Measurements from ENCODE around the gene MAP3K21.

Gene MAP3K21

DNA sequence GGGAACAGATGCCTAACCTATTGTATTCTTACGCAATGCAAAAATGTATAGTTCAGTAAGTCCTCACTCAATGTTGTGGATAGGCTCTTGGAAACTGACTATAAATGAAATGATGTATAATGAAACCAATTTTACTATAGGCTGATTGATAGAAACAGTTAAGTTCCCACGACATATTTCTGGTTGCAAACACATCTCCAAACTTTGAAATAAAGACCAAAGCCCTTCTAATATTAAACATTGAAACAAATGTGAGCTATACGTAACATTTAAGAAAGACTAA lies 29.1 kb downstream of the MAP3K21 start:
- no peak overlapping the region for H3K27ac ChIP-seq

DNA sequence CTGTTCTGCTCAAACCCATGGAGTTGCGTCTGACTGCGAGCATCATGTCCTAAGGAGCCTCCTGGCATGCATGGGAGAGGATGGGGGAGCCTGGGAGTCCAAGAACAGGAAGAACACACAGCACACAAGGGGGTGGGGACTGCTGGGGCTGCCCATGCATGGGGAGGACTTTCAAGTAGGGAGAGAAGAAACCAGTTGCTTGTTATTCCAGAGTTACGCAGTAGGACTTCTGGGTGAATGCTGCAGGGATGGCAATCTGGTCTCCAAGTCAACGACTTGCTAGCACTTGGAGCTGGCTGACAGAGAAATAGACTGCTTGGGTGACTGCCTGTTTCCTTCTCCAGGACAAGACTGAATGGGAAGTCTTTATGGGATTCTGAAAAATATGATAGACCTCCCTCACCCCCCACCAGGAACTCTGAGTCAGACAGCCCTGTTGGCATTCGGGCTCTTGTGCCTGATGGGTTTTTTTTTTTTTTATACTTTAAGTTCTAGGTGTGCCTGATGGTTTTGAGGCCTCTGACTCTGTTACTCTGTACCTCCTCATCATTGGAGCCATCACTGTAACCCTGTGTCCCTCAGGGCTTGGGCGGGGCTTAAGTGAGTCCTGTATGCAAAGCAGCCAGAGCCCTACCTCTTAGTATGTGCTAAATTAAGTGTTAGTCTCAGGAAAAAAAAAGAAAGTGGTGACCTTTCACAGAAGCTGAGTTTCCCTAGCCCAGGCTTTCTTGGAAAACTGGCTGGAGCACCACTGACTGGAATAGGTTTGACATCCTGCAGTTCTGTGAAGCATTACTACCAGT lies 30.3 kb downstream of the MAP3K21 start:
- no peak overlapping the region for H3K27ac ChIP-seq
- no peak for DNase-seq (ENCODE audit: low read depth, low spot score)

More for the DNA sequence above, 29.1 kb downstream of the MAP3K21 start:
- no peak for DNase-seq (ENCODE audit: low read depth, low spot score)

DNA sequence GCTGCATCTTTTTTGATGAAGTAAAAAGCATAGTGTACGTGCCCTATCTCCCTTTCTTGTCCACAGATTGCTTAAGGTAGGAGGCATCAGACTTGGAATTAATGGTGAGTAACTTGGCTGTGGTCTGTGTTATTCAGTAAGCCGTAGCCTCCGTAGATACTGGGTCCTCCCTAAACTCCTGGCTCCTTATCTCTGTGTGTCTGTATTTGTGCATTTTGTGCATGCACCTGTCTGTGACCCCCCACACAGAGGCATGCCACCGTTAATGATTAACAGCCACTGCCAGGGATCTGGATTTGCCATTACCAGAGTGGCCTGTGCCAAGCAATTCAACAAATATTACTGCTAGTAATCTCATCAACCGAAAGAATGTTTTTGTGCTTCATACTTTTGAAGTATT lies 31.9 kb downstream of the MAP3K21 start:
- H3K27ac ChIP-seq: no peak overlapping the region
- DNase-seq (ENCODE audit: low read depth, low spot score): no peak

DNA sequence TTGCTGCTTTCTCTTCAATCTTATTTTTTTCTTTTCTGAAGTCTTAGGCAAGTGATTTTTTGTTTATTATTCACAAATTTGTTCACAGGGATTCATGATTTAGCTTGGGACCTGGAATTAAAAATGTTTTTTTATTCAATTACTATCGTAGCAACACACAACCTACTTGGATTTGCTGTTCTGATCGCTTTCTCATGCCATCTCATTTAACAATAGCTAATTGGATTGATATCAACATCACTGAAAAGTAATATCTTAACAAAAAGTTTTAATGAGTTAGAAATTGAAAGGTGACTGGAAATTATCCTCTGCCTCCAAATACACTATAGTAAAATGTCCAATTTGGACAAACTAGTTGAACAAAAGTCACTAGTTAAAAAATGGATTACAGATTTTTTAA lies 32.4 kb downstream of the MAP3K21 start:
- no peak for DNase-seq (ENCODE audit: low read depth, low spot score)
- no peak overlapping the region for H3K27ac ChIP-seq

DNA sequence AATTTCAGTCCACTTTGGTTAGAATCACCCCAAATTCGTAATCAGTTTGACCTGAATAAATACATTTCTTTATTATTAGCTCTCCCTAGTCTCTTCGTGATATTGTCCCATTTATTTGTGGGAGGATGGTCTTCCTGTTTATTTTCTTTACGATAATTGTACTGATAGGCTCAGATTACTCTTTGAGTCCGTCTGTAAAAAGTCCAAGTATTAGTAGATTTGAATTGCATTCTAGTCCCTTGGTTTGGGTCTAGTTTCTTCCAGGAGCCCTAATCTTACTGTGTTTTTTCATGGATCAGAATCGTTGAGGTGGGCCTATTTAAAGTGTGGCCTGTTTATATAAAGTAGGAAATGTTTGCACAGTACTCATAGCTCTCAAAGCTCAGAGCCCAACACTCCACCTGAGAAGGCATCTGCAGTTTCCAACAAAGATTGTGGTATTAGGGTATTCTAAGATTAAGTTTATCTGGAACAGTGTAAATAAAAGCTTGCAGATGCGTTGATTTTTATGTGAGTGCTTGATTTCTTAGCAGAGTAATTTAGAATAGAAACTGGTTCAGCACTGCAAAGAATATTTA lies 33.1 kb downstream of the MAP3K21 start:
- no peak for DNase-seq (ENCODE audit: low read depth, low spot score)
- no peak overlapping the region for H3K27ac ChIP-seq

DNA sequence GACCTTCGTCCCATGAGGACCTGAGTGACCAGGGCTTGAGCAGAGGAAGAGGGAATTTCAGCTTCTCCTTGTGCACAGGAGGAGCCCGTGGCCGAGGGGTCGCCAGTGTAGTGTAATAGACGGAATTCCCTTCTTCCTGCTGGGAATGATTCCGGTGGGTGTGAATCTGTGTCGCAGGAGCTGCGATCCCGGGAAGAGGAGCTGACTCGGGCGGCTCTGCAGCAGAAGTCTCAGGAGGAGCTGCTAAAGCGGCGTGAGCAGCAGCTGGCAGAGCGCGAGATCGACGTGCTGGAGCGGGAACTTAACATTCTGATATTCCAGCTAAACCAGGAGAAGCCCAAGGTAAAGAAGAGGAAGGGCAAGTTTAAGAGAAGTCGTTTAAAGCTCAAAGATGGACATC lies 34.4 kb downstream of the MAP3K21 start:
- DNase-seq (ENCODE audit: low read depth, low spot score): no peak
- no peak overlapping the region for H3K27ac ChIP-seq

DNA sequence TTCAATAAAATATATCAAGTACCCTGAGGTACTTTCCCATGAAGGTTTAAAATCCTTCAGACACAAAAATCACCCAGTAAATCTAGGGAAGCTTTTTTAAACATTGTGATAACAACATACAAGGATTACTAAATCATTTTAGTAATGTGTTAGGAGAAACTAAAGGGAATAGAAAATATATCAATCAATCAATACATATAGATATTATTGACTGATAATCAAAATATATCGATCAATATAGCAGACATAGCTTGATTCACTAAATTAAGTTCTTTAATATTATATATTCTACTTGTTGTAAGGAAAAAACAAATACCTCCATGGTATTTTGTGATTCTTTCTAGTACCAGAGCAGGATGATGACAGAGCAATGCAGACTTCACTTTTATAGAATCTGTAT lies 35.2 kb downstream of the MAP3K21 start:
- H3K27ac ChIP-seq: no peak overlapping the region
- DNase-seq (ENCODE audit: low read depth, low spot score): no peak

DNA sequence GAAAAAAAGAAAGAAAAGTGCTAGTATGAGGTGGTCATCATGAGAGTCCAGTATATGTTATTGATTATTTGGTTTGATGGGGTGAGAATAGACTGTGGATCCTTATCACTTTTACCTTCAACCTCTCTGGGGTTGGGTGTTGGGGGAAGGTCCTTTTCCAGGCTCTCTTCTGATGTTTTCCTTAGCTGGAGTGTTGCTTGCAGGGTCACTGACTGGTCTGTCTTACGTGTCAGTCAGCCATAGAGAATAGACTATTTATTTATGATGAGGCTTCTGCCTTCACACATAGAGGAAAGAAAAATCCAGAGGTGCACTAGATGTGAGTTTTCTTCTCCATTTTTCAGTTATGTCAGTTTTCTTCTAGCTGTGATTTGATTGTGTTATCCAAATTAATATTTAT lies 36.5 kb downstream of the MAP3K21 start:
- no peak overlapping the region for H3K27ac ChIP-seq
- no peak for DNase-seq (ENCODE audit: low read depth, low spot score)

DNA sequence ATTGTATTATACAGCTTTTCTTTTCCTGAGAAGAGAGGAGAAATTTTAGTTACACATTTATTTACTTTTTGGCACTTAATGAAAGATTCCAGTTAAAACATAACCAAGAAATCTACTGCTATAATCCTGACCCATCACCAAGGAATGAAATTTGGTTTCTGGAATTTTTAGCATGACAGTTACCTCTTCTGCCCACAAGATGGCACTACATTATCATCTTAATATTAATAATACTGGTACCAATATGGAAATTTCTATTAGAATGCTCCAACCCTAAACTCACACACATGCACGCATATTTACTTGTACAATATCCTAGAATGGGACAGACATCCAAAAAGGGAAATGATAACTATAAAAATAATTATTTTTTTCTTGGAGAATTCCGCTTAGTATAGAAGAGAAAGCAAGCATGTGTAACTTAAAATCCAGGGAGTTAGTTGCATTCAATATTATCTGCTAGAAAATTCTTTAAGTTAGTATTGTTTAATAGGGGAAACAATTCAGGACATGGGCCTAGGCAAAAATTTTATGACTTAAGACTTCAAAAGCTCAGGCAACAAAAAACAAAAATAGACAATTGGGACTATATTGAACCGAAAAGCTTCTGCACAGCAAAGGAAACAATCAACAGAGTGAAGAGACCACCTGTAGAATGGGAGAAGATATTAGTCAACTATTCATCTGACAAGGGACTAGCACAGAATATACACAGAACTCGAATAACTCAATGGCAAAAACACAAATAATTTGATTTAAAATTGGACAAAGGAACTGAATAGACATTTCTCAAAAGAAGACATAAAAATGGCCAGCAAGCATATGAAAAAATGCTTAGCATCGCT lies 37.4 kb downstream of the MAP3K21 start:
- H3K27ac ChIP-seq: no peak overlapping the region
- DNase-seq (ENCODE audit: low read depth, low spot score): no peak

DNA sequence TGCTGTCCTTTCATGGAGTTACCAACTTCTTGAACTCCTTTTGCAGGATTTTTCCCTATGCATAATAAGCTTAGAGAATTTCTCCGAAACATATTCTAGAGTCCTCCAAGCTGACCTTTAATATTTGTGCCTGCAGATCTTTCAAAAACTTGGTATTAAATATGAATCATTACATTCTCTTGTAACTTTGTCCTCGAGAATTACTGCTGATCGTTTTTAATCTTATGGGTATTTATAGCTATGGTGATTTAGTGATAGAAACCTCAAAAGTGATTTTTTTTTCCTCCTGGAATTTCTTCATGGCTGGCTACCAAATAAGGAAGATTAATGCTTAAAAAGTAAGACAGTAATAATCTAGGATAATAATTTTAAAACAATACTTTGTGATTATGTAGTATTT lies 39.1 kb downstream of the MAP3K21 start:
- DNase-seq (ENCODE audit: low read depth, low spot score): no peak
- H3K27ac ChIP-seq: no peak overlapping the region

DNA sequence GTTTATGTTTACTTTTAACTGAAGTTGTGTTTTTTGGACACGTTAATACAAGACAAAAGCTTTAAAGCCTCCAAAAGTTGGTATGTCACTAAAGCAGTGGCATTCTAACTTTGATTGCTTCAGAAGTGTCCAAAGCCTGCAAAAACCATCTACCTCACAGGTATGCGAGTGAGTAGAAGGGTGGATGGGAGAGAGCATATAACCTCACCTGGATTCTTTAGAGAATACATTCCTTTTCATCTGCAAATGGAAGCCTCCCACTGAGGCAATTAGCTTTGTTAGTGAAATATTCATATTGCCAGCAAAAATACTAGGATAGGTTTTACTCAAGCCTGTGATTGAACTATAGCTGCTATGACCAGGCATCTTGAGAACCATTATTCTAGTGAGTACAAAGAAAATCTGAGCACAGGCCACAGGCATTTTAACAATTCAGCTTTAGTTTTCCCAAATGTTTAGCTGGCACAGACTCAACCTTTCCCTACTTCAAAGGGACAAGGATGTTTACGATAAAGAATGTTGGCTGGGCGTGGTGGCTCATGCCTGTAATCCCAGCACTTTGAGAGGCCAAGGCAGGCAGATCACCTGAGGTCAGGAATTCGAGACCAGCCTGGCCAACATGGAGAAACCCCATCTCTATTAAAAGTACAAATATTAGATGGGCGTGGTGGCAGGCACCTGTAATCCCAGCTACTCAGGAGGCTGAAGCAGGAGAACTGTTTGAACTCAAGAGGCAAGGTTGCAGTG lies 39.7 kb downstream of the MAP3K21 start:
- no peak for DNase-seq (ENCODE audit: low read depth, low spot score)
- H3K27ac ChIP-seq: no peak overlapping the region

DNA sequence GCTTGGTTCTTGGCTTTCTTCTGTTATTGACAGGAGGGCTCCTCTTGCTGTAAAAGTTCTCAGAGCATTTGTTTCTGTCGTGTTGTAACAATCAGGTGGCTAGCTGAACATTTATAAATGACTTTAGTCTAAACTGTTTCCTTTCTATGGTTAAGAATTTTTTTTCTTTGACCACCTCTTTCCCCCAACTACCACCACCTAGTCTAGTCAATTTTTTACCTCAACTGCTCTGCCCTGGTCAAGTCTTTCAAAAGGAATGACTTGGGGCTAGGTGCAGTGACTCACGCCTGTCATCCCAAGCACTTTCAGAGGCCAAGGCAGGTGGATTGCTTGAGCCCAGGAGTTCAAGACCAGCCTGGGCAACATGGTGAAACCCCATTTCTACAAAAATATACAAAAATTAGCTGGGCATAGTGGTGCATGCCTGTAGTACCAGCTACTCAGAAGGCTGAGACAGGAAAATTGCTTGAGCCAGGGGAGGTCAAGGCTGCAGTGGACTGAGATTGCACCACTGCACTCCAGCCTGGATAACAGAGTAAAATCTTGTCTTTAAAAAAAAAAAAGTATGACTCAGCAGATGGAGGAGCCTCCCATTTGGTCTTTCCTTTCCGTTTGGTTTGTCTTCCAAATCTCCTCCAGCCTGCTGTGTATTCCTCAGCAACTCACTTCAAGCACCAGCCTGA lies 40.7 kb downstream of the MAP3K21 start:
- no peak overlapping the region for H3K27ac ChIP-seq
- no peak for DNase-seq (ENCODE audit: low read depth, low spot score)

DNA sequence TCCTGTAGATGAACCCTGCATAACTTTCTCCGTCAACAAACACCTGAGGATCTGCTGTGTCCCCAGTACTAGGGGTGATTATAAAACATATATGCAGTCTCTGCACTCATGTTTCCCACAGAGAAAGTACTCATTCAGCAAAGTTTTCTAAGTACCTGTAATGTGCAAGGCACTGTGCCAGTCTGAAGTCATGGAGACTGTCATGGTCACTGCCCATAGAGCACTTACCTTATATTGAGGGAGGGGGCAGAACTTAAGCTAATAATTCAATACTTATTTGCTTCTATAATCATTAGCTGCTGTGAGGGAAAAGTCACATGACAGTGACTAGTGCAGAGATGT lies 41.2 kb downstream of the MAP3K21 start:
- H3K27ac ChIP-seq: no peak overlapping the region
- no peak for DNase-seq (ENCODE audit: low read depth, low spot score)

DNA sequence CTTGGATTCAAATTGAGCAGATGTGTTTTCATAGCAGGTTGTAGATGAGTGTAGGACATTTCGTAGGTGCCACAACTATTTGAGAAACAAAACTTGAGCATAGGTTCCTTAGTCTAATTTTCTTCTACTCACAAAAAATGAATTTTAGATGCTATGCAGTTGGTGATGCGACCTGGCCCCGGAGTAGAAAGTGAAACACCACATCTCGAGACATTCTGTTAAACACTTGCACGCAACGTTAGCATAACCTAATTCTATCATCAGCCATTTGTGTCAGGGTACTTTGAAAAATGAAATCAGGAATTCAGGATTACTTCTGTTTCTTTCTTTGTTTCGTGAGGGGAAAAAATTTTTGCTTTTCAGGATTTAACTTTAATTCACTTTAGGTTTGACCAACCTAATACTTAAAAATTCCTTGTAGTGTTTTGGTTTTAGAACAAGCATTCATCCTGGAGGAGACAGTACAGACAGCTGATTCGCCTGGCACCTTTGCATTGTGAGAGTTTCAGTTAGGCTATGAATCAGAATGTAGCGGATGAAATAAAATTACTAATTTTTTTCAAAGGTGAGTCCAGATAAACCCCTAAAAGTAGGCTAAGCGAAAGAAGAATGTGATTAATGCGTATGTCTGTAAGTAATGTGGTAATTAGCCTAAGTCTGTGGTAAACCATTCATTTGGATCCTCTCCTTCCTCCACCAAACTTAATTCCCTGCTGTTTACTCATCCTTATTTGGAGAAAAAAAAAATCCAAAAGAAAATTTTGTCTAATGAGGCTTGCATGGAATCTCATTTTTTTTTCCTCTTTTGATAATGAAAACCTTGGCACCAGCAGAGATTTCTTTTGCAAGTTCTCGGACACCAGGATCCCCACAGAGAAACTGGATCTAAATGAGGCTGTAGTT lies 44.9 kb downstream of the MAP3K21 start:
- no peak overlapping the region for H3K27ac ChIP-seq
- DNase-seq (ENCODE audit: low read depth, low spot score): no peak

DNA sequence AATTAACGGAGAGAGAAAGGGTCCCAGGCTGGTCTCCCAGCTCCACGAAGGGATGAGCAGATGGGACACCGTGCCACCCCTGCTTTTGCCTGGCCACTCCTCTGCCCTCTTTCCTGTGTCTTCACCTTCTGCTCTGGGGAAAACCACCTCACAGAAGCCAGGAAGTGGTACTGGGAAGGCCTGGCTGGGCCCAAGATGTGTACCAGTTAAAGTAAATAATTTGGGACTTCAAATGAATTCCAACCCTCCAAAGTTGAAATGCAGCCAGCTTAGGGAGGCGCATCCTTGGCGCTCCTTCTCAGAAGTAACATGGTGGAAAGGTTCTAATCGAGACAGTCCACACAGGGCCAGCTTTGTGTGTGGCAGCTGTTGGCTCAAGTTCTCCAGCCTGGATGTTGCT lies 45.7 kb downstream of the MAP3K21 start:
- H3K27ac ChIP-seq: no peak overlapping the region
- DNase-seq (ENCODE audit: low read depth, low spot score): no peak

DNA sequence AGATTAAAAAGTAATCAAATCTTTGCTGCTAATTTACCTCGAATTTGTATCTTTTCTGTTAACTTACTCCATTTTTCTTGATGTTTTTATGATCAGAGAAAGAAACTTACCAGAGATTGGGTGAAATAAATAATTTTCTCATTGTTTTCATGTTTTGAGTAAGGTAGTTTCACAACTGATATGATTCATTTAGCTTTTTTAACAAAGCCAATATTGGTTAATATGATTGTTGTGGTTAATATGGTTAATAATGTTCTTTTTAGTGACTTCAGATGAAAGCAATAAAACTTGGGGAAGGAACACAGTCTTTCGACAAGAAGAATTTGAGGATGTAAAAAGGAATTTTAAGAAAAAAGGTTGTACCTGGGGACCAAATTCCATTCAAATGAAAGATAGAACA lies 48.1 kb downstream of the MAP3K21 start:
- DNase-seq (ENCODE audit: low read depth, low spot score): no peak
- H3K27ac ChIP-seq: no peak overlapping the region

DNA sequence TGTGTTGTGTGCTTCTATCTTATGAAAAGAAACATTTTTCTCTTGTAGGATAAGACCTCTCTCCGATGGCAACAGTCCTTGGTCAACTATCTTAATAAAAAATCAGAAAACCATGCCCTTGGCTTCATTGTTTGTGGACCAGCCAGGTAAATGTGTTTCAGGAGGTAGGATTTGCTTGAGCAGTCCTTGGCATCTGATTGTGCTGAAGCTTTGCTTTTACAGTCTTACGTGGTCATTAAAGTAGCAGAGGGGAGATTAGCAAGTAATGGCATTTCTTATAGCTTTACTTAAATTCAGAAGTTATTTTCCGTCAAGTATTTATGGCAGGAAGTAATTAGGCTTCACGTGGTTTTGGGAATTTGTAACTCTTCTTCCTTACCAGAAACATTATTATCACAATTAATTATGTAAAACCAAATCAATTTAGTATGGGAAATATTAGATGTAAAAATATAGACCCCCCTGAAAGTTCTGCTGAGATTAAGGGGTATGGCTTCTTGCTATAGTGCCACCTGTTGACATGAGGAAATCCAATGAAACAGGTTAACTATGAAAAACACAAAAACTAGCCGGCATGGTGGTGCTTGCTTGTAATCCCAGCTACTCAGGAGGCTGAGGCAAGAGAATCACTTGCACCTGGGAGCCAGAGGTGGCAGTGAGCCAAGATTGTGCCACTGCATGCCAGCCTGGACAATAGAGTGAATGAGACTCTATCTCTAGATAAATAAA lies 49.0 kb downstream of the MAP3K21 start:
- no peak for DNase-seq (ENCODE audit: low read depth, low spot score)
- H3K27ac ChIP-seq: no peak overlapping the region

DNA sequence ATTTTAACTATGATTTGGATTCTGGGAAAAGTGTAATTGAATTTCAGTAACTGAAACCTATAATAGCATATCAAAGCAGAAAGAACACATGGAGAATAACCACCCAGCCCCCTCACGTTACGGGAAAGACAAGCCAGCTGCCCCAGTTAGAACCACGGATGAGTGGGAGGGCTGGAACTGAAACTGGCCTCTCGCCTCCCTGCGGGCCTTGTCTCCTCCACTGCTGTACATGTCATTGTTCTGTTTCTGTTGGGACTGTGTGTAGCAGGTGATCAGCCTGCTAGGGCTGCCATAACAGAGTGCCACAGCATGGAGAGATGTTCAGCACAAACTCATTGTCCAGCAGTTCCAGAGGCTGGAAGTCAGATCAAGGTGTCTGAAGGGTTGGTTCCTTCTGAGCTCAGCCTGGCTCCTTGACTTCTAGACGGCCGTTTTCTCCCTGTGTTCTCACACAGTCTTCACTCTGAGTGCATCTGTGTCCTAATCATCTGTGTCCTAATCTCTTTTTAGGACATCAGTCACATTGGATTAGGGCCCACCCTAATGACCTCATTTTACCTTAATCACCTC lies 52.4 kb downstream of the MAP3K21 start:
- no peak for DNase-seq (ENCODE audit: low read depth, low spot score)
- H3K27ac ChIP-seq: no peak overlapping the region

Data from epithelial cell of prostate (primary cell).